ENCODE measurements around the gene PRLR.

Gene PRLR

GRCh38 chr5:35158622-35159369 is 71.5 kb downstream of the PRLR start:
- DNase-seq: no peak

GRCh38 chr5:35158204-35158603 is 72.1 kb downstream of the PRLR start:
- DNase-seq: no peak

- DNase-seq: no peak
Measured at GRCh38 chr5:35153375-35153932, 76.8 kb downstream of the PRLR start.

GRCh38 chr5:35152733-35153132 is 77.6 kb downstream of the PRLR start:
- DNase-seq: no peak

GRCh38 chr5:35151146-35151920 is 79.0 kb downstream of the PRLR start:
- no peak for DNase-seq

- DNase-seq: no peak
Measured at GRCh38 chr5:35149041-35149440, 81.2 kb downstream of the PRLR start.

- no peak for DNase-seq
Measured at GRCh38 chr5:35146406-35146805, 83.9 kb downstream of the PRLR start.

- no peak for DNase-seq
Measured at GRCh38 chr5:35145691-35146317, 84.5 kb downstream of the PRLR start.

- DNase-seq: no peak
Measured at GRCh38 chr5:35145012-35145411, 85.3 kb downstream of the PRLR start.

GRCh38 chr5:35143841-35144240 is 86.4 kb downstream of the PRLR start:
- no peak for DNase-seq

- DNase-seq: no peak
Measured at GRCh38 chr5:35141739-35142138, 88.5 kb downstream of the PRLR start.

- no peak for DNase-seq
Measured at GRCh38 chr5:35138232-35138631, 92.1 kb downstream of the PRLR start.

- no peak for DNase-seq
Measured at GRCh38 chr5:35136386-35136785, 93.9 kb downstream of the PRLR start.

GRCh38 chr5:35135239-35135700 is 95.0 kb downstream of the PRLR start:
- no peak for DNase-seq

GRCh38 chr5:35134278-35135030 is 95.8 kb downstream of the PRLR start:
- DNase-seq: no peak

GRCh38 chr5:35133186-35133585 is 97.1 kb downstream of the PRLR start:
- no peak for DNase-seq

GRCh38 chr5:35131723-35132122 is 98.6 kb downstream of the PRLR start:
- no peak for DNase-seq

GRCh38 chr5:35129921-35130485 is 100.3 kb downstream of the PRLR start:
- no peak for DNase-seq

GRCh38 chr5:35129276-35129675 is 101.0 kb downstream of the PRLR start:
- DNase-seq: no peak

GRCh38 chr5:35127006-35127405 is 103.3 kb downstream of the PRLR start:
- no peak for DNase-seq

GRCh38 chr5:35125746-35126145 is 104.5 kb downstream of the PRLR start:
- no peak for DNase-seq

GRCh38 chr5:35124932-35125331 is 105.4 kb downstream of the PRLR start:
- no peak for DNase-seq
